PFSK-1 (cell line): ENCODE measurements around the gene URI1.

Experiments used
- FOXP2 ChIP-seq: optimal IDR thresholded peaks from 2 replicates; pipeline ENCODE3; 2011; ENCODE audit warnings: borderline replicate concordance, control low read depth, inconsistent platforms; ENCODE audit not compliant: insufficient read depth; ENCODE audit errors: extremely low read length, extremely low read depth
- POLR2AphosphoS5 ChIP-seq: IDR thresholded peaks from 2 replicates; pipeline ENCODE4 v1.6.1; 2012; ENCODE audit warnings: low read depth, mild to moderate bottlenecking, control low read depth, low read length, moderate library complexity
- SIN3A ChIP-seq: IDR thresholded peaks from 2 replicates; pipeline ENCODE4 v1.6.1; 2012; ENCODE audit warnings: mild to moderate bottlenecking, low read length, moderate library complexity, borderline replicate concordance; ENCODE audit not compliant: insufficient read depth
- TAF1 ChIP-seq: IDR thresholded peaks from 2 replicates; pipeline ENCODE4 v1.6.1; 2012; ENCODE audit warnings: low read length, control low read depth, borderline replicate concordance; ENCODE audit not compliant: insufficient read depth
- TF ChIP-seq, protein P1 (sequence below), 2 experiments: IDR thresholded peaks; 2 replicates each; pipeline versions ENCODE4 v1.6.1 to v1.8.0; 2011 to 2012; ENCODE audit warnings: low read depth in 2 of 2, low read length in 2 of 2, control low read depth in 1 of 2, inconsistent platforms in 1 of 2, mild to moderate bottlenecking in 1 of 2, moderate library complexity in 1 of 2; ENCODE audit not compliant: insufficient read depth in 1 of 2

Gene URI1

DNA sequence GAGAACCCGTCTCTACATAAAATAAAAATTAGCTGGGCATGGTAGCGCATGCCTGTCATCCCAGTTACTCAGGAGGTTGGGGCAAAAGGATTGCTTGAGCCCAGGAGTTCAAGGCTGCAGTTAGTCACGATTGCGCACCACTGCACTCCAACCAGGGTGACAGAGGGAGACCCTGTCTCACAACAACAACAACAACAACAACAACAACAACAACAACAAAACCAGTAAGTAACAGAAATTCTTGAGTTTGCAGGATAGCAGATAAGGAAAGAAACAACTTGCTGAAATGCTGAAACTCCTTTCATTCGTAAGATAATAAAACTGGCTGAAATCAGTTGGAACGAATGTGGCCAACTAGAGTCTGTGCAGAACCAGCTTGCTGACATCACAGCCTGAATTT is 23.1 kb upstream of the URI1 start:
- TF ChIP-seq, protein P1, sequence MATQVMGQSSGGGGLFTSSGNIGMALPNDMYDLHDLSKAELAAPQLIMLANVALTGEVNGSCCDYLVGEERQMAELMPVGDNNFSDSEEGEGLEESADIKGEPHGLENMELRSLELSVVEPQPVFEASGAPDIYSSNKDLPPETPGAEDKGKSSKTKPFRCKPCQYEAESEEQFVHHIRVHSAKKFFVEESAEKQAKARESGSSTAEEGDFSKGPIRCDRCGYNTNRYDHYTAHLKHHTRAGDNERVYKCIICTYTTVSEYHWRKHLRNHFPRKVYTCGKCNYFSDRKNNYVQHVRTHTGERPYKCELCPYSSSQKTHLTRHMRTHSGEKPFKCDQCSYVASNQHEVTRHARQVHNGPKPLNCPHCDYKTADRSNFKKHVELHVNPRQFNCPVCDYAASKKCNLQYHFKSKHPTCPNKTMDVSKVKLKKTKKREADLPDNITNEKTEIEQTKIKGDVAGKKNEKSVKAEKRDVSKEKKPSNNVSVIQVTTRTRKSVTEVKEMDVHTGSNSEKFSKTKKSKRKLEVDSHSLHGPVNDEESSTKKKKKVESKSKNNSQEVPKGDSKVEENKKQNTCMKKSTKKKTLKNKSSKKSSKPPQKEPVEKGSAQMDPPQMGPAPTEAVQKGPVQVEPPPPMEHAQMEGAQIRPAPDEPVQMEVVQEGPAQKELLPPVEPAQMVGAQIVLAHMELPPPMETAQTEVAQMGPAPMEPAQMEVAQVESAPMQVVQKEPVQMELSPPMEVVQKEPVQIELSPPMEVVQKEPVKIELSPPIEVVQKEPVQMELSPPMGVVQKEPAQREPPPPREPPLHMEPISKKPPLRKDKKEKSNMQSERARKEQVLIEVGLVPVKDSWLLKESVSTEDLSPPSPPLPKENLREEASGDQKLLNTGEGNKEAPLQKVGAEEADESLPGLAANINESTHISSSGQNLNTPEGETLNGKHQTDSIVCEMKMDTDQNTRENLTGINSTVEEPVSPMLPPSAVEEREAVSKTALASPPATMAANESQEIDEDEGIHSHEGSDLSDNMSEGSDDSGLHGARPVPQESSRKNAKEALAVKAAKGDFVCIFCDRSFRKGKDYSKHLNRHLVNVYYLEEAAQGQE (IDR thresholded peaks at IDR 0.05; ENCODE audit: insufficient read depth in 1 of 2, low read depth in 2 of 2, low read length in 2 of 2), result no peak

DNA sequence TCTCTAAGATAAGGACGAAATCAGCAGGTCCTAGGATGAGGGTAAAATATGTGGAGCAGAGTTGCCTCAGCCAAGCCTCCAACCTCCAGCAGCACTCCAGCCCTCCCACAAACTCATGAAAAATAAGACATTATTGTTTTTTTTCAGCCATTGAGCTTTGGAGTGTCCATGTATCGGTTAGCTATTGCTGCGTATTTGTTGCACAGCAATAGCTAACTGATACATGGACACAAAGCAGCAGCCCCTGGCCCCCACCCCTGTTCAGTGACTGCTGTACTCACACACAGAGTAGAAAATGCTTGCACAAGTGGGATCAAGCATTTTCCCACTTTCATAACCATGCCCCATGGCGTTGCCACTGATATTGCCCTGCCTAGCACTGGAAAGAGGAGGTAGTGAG is 19.1 kb upstream of the URI1 start:
- TF ChIP-seq FOXP2 (no peak), SIN3A (no peak), POLR2AphosphoS5 (no peak), TAF1 (no peak)
- TF ChIP-seq, protein P1 (IDR thresholded peaks at IDR 0.05; ENCODE audit: insufficient read depth in 1 of 2, low read depth in 2 of 2, low read length in 2 of 2), result no peak

GRCh38 chr19:29923653-29924052 is 18.4 kb upstream of the URI1 start:
- TF ChIP-seq SIN3A (no peak), TAF1 (no peak), FOXP2 (no peak), POLR2AphosphoS5 (no peak)
- TF ChIP-seq, protein P1 (IDR thresholded peaks at IDR 0.05; ENCODE audit: insufficient read depth in 1 of 2, low read depth in 2 of 2, low read length in 2 of 2), result no peak

- TF ChIP-seq SIN3A (no peak), FOXP2 (no peak), TAF1 (no peak), POLR2AphosphoS5 (no peak)
- TF ChIP-seq, protein P1 (IDR thresholded peaks at IDR 0.05; ENCODE audit: insufficient read depth in 1 of 2, low read depth in 2 of 2, low read length in 2 of 2), result no peak
Measured at GRCh38 chr19:29926031-29926430, 16.0 kb upstream of the URI1 start.

DNA sequence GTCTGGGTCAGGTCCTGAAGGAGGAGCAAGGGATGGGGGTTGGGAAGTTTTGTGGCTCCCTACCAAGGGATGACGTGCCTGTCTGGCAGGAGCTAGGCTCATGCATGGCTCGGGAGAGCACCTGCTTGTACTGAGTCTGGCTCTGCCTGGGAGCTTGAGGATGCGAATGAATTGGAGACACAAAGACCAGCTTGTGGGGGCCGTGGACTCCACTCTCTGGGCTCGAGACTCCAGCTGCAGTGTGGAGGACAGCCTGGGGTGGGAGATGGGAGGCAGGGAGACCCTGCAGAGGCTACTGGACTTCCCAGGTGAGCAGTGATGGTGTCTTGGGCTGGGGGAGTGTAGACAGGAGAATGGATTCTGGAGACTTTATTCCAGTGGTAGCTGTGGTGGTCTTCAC is 15.2 kb upstream of the URI1 start:
- TF ChIP-seq FOXP2, result no peak
- no peak for TF ChIP-seq TAF1
- TF ChIP-seq SIN3A, result no peak
